Tibial artery (tissue), 4 donors: ENCODE results near the gene ZNF532.

Experiments
- DNase-seq, 2 donors: peaks; one replicate each; pipeline ENCODE4 v3.0.0-alpha.2; 2019
- H3K27ac ChIP-seq, 2 donors: fragments of 200-600 bp; sonication (generic) in 1 of 2; 1 replicate in 1 of 2; 2 replicates in 1 of 2; pipeline ENCODE4 v1.5.1; 2018 to 2019; ENCODE audit warnings: mild to moderate bottlenecking in 1 of 2
- H3K27me3 ChIP-seq, 2 donors: fragments of 200-600 bp; sonication (generic) in 1 of 2; one replicate each; pipeline versions ENCODE4 v1.5.1 to v1.6.0; 2016 to 2019
- H3K36me3 ChIP-seq, 3 donors: fragments of 200-600 bp; sonication (generic) in 2 of 3; one replicate each; pipeline ENCODE4 v1.5.1; 2016 to 2019; ENCODE audit warnings: mild to moderate bottlenecking in 2 of 3
- H3K4me1 ChIP-seq, 4 donors: fragments of 200-600 bp; sonication (generic) in 2 of 4; 1 replicate in 3 of 4; 2 replicates in 1 of 4; pipeline ENCODE4 v1.5.1; 2016 to 2019
- H3K4me3 ChIP-seq, 2 donors: fragments of 200-600 bp; sonication (generic) in 1 of 2; 1 replicate in 1 of 2; 2 replicates in 1 of 2; pipeline ENCODE4 v1.5.1; 2018 to 2019; ENCODE audit warnings: mild to moderate bottlenecking in 2 of 2
- H3K9me3 ChIP-seq, 3 donors: fragments of 200-600 bp; sonication (generic) in 1 of 3; one replicate each; pipeline ENCODE4 v1.5.1; 2016 to 2019
- intact Hi-C: fragments of 100-400 bp; cut with DNase I; formaldehyde crosslinking; loops from one replicate; pipeline ENCODE4 v1.15.0; 2023; ENCODE audit warnings: low total_unique reads
- TF ChIP-seq, protein P1 (sequence below), 2 experiments: fragments of 200-600 bp in 1 of 2; fragments of 450-650 bp in 1 of 2; IDR thresholded peaks; one replicate each; pipeline ENCODE4 v1.5.1; 2017 to 2019; ENCODE audit warnings: antibody characterized with exemption in 2 of 2, mild to moderate bottlenecking in 1 of 2, moderate library complexity in 1 of 2

Gene ZNF532

DNA sequence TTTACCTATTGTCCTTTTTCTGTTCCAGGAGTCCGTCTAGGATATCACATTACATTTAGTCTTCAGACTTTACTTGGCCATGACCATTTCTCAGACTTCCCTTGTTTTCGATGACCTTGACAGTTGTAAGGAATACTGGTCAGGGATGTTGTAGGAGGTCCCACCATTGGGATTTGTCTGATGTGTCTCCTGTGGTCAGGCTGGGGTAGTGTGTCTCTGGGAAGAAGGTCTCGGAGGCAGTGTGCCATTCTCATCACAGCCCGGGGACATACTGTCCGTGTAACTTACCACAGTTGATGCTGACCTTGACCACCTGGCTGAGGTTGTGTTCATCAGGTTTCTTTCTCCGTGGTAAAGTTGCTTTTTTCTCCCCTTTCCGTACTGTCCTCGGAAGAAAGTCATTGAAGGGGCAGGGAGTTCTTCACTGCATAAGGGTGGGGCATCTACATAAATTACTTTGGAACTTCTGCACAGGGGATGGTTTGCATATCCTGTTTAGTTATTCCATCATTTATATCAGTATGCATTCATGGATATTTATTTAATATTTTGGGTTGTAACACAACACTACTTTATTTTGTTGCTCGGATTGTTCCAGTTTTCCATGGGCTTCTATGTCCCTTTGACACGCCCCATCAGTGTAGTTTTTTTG is 41.2 kb downstream of the ZNF532 start:
- intact Hi-C loops = no loop called here
- no peak overlapping the region for H3K4me3 ChIP-seq
- H3K4me1 ChIP-seq = peaks cover 0 to 34% (median 10%) of the 10 kb centered on the region in 4 donors
- H3K27ac ChIP-seq = no peak overlapping the region
- TF ChIP-seq, protein P1, sequence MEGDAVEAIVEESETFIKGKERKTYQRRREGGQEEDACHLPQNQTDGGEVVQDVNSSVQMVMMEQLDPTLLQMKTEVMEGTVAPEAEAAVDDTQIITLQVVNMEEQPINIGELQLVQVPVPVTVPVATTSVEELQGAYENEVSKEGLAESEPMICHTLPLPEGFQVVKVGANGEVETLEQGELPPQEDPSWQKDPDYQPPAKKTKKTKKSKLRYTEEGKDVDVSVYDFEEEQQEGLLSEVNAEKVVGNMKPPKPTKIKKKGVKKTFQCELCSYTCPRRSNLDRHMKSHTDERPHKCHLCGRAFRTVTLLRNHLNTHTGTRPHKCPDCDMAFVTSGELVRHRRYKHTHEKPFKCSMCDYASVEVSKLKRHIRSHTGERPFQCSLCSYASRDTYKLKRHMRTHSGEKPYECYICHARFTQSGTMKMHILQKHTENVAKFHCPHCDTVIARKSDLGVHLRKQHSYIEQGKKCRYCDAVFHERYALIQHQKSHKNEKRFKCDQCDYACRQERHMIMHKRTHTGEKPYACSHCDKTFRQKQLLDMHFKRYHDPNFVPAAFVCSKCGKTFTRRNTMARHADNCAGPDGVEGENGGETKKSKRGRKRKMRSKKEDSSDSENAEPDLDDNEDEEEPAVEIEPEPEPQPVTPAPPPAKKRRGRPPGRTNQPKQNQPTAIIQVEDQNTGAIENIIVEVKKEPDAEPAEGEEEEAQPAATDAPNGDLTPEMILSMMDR (IDR thresholded peaks at IDR 0.05) = no peak
- no peaks in the 10 kb centered on the region for H3K9me3 ChIP-seq
- no peaks in the 10 kb centered on the region for H3K27me3 ChIP-seq
- H3K36me3 ChIP-seq = peaks cover 0 to 15% (median 3%) of the 10 kb centered on the region in 3 donors
- no peak for DNase-seq

DNA sequence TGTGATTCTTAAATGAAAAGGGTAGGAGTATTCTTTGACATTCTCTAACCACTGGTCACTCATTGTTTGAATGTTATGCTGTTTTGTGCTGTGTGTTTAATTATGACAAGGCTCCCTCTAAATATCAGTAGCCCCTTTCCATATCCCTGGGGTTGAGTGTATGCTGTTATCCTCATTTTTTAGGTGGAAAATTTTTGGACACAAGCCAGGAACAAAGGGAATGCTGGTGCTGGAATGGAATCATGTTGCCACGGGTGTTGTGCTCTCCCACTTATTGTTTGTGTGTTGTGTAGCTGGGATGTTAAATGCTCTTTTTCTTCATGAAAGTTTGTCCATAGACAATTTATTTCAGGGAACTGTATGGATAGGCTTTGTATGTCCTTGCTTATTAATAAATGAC is 43.3 kb downstream of the ZNF532 start:
- intact Hi-C loops = no loop called here
- no peak for DNase-seq
- Histone ChIP-seq H3K36me3 (peaks cover 0 to 15% (median 3%) of the 10 kb centered on the region in 3 donors), H3K27ac (no peak overlapping the region), H3K4me3 (no peak overlapping the region), H3K9me3 (no peaks in the 10 kb centered on the region), H3K4me1 (peaks cover 0 to 55% (median 27%) of the 10 kb centered on the region in 4 donors), H3K27me3 (no peaks in the 10 kb centered on the region)
- TF ChIP-seq, protein P1 (IDR thresholded peaks at IDR 0.05) = no peak

DNA sequence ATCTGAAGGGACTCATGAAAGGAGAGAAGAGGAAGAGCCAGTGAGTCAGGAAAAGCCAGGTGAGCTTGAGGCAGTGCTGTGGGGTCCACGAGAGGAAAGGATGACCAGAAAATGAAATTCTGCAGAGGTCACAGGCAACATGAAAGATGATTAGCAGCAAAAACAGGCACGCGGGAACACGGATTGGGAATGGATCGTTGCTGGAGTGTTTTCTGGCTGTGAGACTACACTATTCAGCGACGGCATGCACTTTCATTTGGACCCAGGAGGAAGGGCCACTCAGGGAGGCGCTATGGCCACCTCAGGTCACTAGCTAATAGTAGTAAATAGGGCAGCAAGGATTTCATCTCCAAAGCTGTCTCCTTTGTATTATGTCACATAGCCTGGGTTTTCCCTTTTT is 44.8 kb downstream of the ZNF532 start:
- DNase-seq = no peak
- intact Hi-C loops = no loop called here
- TF ChIP-seq, protein P1 (IDR thresholded peaks at IDR 0.05) = no peak

DNA sequence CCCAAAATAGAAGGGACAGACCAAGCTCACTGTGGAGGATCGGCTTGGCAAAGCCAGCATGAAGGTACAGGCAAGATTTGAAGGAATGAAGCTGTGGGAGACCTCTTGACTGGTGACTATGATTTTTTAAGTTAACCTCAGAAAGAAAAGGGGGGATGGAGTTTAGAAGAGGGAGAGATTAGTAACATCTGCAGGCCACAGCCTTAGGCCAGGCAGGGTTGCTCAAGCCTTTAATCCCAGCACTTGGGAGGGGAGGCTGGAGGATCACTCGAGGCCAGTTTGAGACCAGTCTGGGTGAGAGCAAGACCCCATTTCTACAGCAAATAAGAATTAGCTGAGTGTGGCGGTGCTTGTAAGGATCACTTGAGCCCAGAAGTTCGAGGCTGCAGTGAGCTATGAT is 46.6 kb downstream of the ZNF532 start:
- peak overlapping the region in 1 of 2 donors; percentile 12 for H3K4me3 ChIP-seq
- H3K36me3 ChIP-seq = no peaks in the 10 kb centered on the region
- intact Hi-C loops = no loop called here

More for the DNA sequence above, 44.8 kb downstream of the ZNF532 start:
- Histone ChIP-seq H3K27ac (peak overlapping the region; percentile 30 to 89), H3K4me1 (peaks cover 0 to 70% (median 36%) of the 10 kb centered on the region in 4 donors), H3K36me3 (peaks cover 0 to 15% (median 3%) of the 10 kb centered on the region in 3 donors), H3K9me3 (no peaks in the 10 kb centered on the region), H3K27me3 (no peaks in the 10 kb centered on the region), H3K4me3 (no peak overlapping the region)

DNA sequence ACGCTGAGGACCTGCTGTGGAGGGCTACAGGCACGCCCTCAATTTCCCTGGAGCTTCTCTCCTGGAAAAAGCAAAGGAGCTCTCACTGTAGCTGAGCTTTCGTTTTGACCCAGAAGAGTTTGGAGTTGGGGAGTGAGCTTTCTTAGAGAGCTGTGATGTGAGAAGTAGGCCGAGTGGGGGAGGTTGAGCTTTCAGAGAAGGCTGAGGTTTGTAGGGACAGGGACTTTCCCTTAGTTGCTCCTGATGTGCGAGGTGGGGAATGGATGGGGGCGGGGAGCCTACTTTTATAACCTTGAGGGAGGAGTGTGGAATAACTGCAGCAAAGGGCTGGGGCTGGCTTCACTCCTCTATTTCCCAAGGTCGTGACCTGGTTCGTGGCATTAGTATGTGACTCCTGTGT is 47.1 kb downstream of the ZNF532 start:
- TF ChIP-seq, protein P1 (IDR thresholded peaks at IDR 0.05) = no peak
- Histone ChIP-seq H3K27ac (peak overlapping the region; percentile 84 to 89), H3K36me3 (peaks cover 0 to 2% (median under 1%) of the 10 kb centered on the region in 3 donors), H3K9me3 (no peaks in the 10 kb centered on the region), H3K4me3 (peak overlapping the region in 1 of 2 donors; percentile 12), H3K27me3 (no peaks in the 10 kb centered on the region), H3K4me1 (peaks cover 0 to 89% (median 47%) of the 10 kb centered on the region in 4 donors)
- no peak for DNase-seq
- intact Hi-C loops = no loop called here

More for the DNA sequence above, 46.6 kb downstream of the ZNF532 start:
- no peaks in the 10 kb centered on the region for H3K27me3 ChIP-seq
- H3K9me3 ChIP-seq = no peaks in the 10 kb centered on the region
- peak overlapping the region; percentile 84 to 89 for H3K27ac ChIP-seq
- no peak for DNase-seq
- peaks cover 0 to 87% (median 47%) of the 10 kb centered on the region in 4 donors for H3K4me1 ChIP-seq
- TF ChIP-seq, protein P1 (IDR thresholded peaks at IDR 0.05) = no peak
